Measurements from ENCODE around the gene PRIM2.
"Not testable (repeated sequence)": the region's sequence is repeated elsewhere in the genome, so short reads cannot be mapped to it uniquely, and the experiment has no call there.

DNA sequence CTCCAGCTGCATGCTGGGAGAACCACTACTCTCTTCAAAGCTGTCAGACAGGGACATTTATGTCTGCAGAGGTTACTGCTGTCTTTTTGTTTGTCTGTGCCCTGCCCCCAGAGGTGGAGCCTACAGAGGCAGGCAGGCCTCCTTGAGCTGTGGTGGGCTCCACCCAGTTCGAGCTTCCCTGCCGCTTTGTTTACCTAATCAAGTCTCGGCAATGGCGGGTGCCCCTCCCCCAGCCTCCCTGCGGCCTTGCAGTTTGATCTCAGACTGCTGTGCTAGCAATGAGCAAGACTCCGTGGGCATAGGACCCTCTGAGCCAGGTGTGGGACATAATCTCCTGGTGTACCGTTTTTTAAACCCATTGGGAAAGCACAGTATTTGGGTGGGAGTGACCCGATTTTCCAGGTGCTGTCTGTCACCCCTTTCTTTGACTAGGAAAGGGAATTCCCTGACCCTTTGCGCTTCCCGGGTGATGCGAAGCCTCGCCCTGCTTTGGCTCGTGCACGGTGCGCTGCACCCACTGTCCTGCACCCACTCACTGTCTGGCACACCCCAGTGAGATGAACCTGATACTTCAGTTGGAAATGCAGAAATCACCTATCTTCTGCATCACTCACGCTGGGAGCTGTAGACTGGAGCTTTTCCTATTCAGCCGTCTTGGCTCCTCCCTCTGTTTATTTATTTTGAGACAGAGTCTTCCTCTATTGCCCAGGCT, 43.2 kb upstream of the PRIM2 start:
- TF ChIP-seq, protein P1, sequence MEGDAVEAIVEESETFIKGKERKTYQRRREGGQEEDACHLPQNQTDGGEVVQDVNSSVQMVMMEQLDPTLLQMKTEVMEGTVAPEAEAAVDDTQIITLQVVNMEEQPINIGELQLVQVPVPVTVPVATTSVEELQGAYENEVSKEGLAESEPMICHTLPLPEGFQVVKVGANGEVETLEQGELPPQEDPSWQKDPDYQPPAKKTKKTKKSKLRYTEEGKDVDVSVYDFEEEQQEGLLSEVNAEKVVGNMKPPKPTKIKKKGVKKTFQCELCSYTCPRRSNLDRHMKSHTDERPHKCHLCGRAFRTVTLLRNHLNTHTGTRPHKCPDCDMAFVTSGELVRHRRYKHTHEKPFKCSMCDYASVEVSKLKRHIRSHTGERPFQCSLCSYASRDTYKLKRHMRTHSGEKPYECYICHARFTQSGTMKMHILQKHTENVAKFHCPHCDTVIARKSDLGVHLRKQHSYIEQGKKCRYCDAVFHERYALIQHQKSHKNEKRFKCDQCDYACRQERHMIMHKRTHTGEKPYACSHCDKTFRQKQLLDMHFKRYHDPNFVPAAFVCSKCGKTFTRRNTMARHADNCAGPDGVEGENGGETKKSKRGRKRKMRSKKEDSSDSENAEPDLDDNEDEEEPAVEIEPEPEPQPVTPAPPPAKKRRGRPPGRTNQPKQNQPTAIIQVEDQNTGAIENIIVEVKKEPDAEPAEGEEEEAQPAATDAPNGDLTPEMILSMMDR (conservative IDR thresholded peaks at IDR 0.05; ENCODE audit: low read depth in 2 of 2), result not testable (repeated sequence)
- not testable (repeated sequence) for TF ChIP-seq CREB1 (CRISPR knock-in tag; IDR thresholded peaks at IDR 0.05; ENCODE audit: low read depth); EZH2 (IDR thresholded peaks at IDR 0.05; ENCODE audit: low read depth, unreplicated experiment); JUNB (IDR thresholded peaks at IDR 0.05; ENCODE audit: unreplicated experiment); EZH2phosphoT487 (IDR thresholded peaks at IDR 0.05; ENCODE audit: unreplicated experiment)

All from GM23338 (cell line).